Prostate gland (tissue), 2 donors: ENCODE measurements around the gene NRM.

ENCODE experiments used
- POLR2A ChIP-seq: fragments of 450-650 bp; IDR thresholded peaks from one replicate; pipeline ENCODE4 v1.6.1; 2016; ENCODE audit warnings: antibody characterized with exemption, mild to moderate bottlenecking
- POLR2AphosphoS5 ChIP-seq: sonication (generic); formaldehyde crosslinking; IDR thresholded peaks from one replicate; pipeline ENCODE4 v1.6.1; 2017; ENCODE audit warnings: antibody characterized with exemption
- TF ChIP-seq, protein P1 (sequence below), 4 experiments: fragments of 200-600 bp in 2 of 4; fragments of 450-650 bp in 2 of 4; sonication (generic) in 2 of 4; IDR thresholded peaks; 1 replicate in 3 of 4; 2 replicates in 1 of 4; pipeline ENCODE4 v1.5.1; 2016 to 2019; ENCODE audit warnings: antibody characterized with exemption in 4 of 4, mild to moderate bottlenecking in 2 of 4, moderate library complexity in 2 of 4

GRCh38 chr6:30681766-30682142 lies 9.0 kb downstream of the NRM start:
- TF ChIP-seq, protein P1, sequence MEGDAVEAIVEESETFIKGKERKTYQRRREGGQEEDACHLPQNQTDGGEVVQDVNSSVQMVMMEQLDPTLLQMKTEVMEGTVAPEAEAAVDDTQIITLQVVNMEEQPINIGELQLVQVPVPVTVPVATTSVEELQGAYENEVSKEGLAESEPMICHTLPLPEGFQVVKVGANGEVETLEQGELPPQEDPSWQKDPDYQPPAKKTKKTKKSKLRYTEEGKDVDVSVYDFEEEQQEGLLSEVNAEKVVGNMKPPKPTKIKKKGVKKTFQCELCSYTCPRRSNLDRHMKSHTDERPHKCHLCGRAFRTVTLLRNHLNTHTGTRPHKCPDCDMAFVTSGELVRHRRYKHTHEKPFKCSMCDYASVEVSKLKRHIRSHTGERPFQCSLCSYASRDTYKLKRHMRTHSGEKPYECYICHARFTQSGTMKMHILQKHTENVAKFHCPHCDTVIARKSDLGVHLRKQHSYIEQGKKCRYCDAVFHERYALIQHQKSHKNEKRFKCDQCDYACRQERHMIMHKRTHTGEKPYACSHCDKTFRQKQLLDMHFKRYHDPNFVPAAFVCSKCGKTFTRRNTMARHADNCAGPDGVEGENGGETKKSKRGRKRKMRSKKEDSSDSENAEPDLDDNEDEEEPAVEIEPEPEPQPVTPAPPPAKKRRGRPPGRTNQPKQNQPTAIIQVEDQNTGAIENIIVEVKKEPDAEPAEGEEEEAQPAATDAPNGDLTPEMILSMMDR (IDR thresholded peaks at IDR 0.05) = no peak
- TF ChIP-seq POLR2AphosphoS5 (no peak), POLR2A (no peak)
